ENCODE data around the gene ATP7B.

DNA sequence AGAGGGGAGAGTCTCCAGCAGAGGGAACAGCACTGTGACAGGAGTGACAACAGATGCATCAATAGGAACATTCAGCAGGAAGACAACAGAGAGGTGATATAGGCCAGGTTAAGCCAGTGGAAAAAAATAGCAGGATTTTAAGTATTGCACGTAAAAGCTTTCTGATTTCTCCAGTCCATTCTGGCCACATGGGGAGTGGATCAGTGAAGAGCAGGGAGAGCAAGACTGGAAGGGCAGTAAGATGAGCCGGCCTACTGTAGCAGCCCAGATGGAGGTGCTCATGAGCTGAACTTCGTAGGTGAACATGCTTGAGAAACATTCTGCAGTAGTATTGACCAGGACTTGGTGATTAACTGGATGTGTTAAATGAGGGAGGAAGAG lies 15.0 kb upstream of the ATP7B start:
- TF ChIP-seq, protein P1, sequence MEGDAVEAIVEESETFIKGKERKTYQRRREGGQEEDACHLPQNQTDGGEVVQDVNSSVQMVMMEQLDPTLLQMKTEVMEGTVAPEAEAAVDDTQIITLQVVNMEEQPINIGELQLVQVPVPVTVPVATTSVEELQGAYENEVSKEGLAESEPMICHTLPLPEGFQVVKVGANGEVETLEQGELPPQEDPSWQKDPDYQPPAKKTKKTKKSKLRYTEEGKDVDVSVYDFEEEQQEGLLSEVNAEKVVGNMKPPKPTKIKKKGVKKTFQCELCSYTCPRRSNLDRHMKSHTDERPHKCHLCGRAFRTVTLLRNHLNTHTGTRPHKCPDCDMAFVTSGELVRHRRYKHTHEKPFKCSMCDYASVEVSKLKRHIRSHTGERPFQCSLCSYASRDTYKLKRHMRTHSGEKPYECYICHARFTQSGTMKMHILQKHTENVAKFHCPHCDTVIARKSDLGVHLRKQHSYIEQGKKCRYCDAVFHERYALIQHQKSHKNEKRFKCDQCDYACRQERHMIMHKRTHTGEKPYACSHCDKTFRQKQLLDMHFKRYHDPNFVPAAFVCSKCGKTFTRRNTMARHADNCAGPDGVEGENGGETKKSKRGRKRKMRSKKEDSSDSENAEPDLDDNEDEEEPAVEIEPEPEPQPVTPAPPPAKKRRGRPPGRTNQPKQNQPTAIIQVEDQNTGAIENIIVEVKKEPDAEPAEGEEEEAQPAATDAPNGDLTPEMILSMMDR (IDR thresholded peaks at IDR 0.05) = no peak
- no peak for TF ChIP-seq POLR2AphosphoS5 (IDR thresholded peaks at IDR 0.05)
